Neural cell (in vitro differentiated cells): ENCODE results near the gene PRR33.

Experiments
- EZH2 ChIP-seq: fragments of 200-600, 300-800 bp; shearing (Covaris generic), sonication (generic); IDR thresholded peaks from 2 replicates; pipeline ENCODE4 v1.6.1; 2014; ENCODE audit warnings: antibody characterized with exemption, low read length, borderline replicate concordance, mild to moderate bottlenecking; ENCODE audit not compliant: insufficient read depth, poor library complexity, severe bottlenecking
- POLR2AphosphoS5 ChIP-seq: IDR thresholded peaks from 2 replicates; pipeline ENCODE4 v1.6.1; 2012

GRCh38 chr11:1916132-1916985 is 24.7 kb upstream of the PRR33 start:
- TF ChIP-seq EZH2, result no peak
- no peak for TF ChIP-seq POLR2AphosphoS5
